Thymus (tissue), 11 donors: Measurements from ENCODE around the gene TDG. TPM values are rescaled to one million over a fixed set of nuclear protein-coding genes. Genes with fewer than 3 reads are reported as not detected.

Source experiments
- DNase-seq, 9 donors: peaks; one replicate each; pipeline ENCODE4 v3.0.0-alpha.2; 2013; ENCODE audit warnings: low spot score in 9 of 9, low read depth in 6 of 9, missing footprints in 1 of 9
- H3K27ac ChIP-seq, 2 donors: one replicate each; pipeline ENCODE4 v1.5.1; 2013; ENCODE audit warnings: control low read depth in 1 of 2, low read depth in 1 of 2, low read length in 1 of 2, mild to moderate bottlenecking in 1 of 2, moderate library complexity in 1 of 2
- H3K27me3 ChIP-seq, 2 donors: one replicate each; pipeline ENCODE4 v1.5.1; 2013; ENCODE audit warnings: low read length in 1 of 2; ENCODE audit not compliant: control insufficient read depth in 2 of 2, insufficient read depth in 1 of 2
- H3K36me3 ChIP-seq, 2 donors: one replicate each; pipeline ENCODE4 v1.5.1; 2013; ENCODE audit warnings: low read length in 1 of 2, mild to moderate bottlenecking in 1 of 2, moderate library complexity in 1 of 2; ENCODE audit not compliant: control insufficient read depth in 2 of 2, insufficient read depth in 2 of 2
- H3K4me1 ChIP-seq, 2 donors: one replicate each; pipeline ENCODE4 v1.5.1; 2013; ENCODE audit warnings: low read length in 2 of 2; ENCODE audit not compliant: control insufficient read depth in 2 of 2, insufficient read depth in 2 of 2
- H3K4me3 ChIP-seq, 2 donors: one replicate each; pipeline ENCODE4 v1.5.1; 2013; ENCODE audit warnings: low read length in 2 of 2, control low read depth in 1 of 2, mild to moderate bottlenecking in 1 of 2
- H3K9me3 ChIP-seq, 2 donors: one replicate each; pipeline ENCODE4 v1.5.1; 2013; ENCODE audit warnings: low read length in 1 of 2, mild to moderate bottlenecking in 1 of 2; ENCODE audit not compliant: control insufficient read depth in 2 of 2, insufficient read depth in 1 of 2
- WGBS: extraction: QIAGEN DNeasy Blood & Tissue Kit; methylation state at CpG from one replicate; pipeline ENCODE4 v1.1.7; 2013; 5-methylcytosine and 5-hydroxymethylcytosine counted together
- polyA plus RNA-seq: library from polyadenylated mRNA; stranded (reverse); fragments of 200-250 nt; gene quantifications from one replicate; pipeline ENCODE4 v1.2.3, GENCODE V29; 2013
- total RNA-seq: library from RNA; stranded (reverse); fragments of 120-200 nt; gene quantifications from one replicate; pipeline ENCODE4 v1.2.4, GENCODE V29; 2013
- donor health status: healthy.

The TDG gene
- total and polyA plus RNA-seq, 2 donors = 26.9 to 50.9 TPM

GRCh38 chr12:103969391-103969790, 3.7 kb downstream of the TDG start:
- H3K27me3 ChIP-seq = no peaks in the 10 kb centered on the region
- no peaks in the 10 kb centered on the region for H3K9me3 ChIP-seq
- 94% methylated on average over 2 of the region's 2 CpGs for WGBS
- H3K4me1 ChIP-seq = peaks cover 14 to 18% of the 10 kb centered on the region in 2 donors
- H3K36me3 ChIP-seq = peaks cover 20 to 27% of the 10 kb centered on the region in 2 donors
- DNase-seq = no peak
- H3K4me3 ChIP-seq = no peak overlapping the region
- no peak overlapping the region for H3K27ac ChIP-seq

GRCh38 chr12:103973909-103974308, 8.2 kb downstream of the TDG start:
- DNase-seq = no peak
- Histone ChIP-seq H3K4me1 (peaks cover 0 to 1% of the 10 kb centered on the region in 2 donors), H3K36me3 (peaks cover 26 to 41% of the 10 kb centered on the region in 2 donors), H3K27me3 (no peaks in the 10 kb centered on the region), H3K27ac (no peak overlapping the region), H3K4me3 (no peak overlapping the region), H3K9me3 (no peaks in the 10 kb centered on the region)
- WGBS = 97% methylated on average over 2 of the region's 2 CpGs

GRCh38 chr12:103975368-103975767, 9.7 kb downstream of the TDG start:
- WGBS = 95% methylated on average over 2 of the region's 2 CpGs
- Histone ChIP-seq H3K27ac (no peak overlapping the region), H3K27me3 (no peaks in the 10 kb centered on the region), H3K4me3 (no peak overlapping the region), H3K9me3 (no peaks in the 10 kb centered on the region), H3K4me1 (no peaks in the 10 kb centered on the region), H3K36me3 (peaks cover 21 to 42% of the 10 kb centered on the region in 2 donors)
- DNase-seq = no peak

- DNase-seq = no peak
- Histone ChIP-seq H3K4me3 (no peak overlapping the region), H3K9me3 (no peaks in the 10 kb centered on the region), H3K27me3 (no peaks in the 10 kb centered on the region), H3K4me1 (no peaks in the 10 kb centered on the region), H3K36me3 (peaks cover 28 to 56% of the 10 kb centered on the region in 2 donors), H3K27ac (no peak overlapping the region)
- 96% methylated on average over 4 of the region's 4 CpGs for WGBS
Observed at GRCh38 chr12:103978384-103978982, 12.8 kb downstream of the TDG start.

- 98% methylated on average over 2 of the region's 2 CpGs for WGBS
- H3K4me3 ChIP-seq = no peak overlapping the region
- H3K36me3 ChIP-seq = peaks cover 17 to 49% of the 10 kb centered on the region in 2 donors
Observed at GRCh38 chr12:103986829-103987228, 21.2 kb downstream of the TDG start.

GRCh38 chr12:103994235-103994634, 28.6 kb downstream of the TDG start:
- no peaks in the 10 kb centered on the region for H3K27me3 ChIP-seq
- 99% methylated on average over 4 of the region's 4 CpGs for WGBS
- H3K27ac ChIP-seq = no peak overlapping the region
- no peak overlapping the region for H3K4me3 ChIP-seq
- H3K4me1 ChIP-seq = peaks cover 0 to 4% of the 10 kb centered on the region in 2 donors
- no peak for DNase-seq
- H3K36me3 ChIP-seq = peaks cover 0 to 6% of the 10 kb centered on the region in 2 donors
- no peaks in the 10 kb centered on the region for H3K9me3 ChIP-seq

More at GRCh38 chr12:103986829-103987228, 21.2 kb downstream of the TDG start:
- no peak overlapping the region for H3K27ac ChIP-seq
- H3K27me3 ChIP-seq = no peaks in the 10 kb centered on the region
- DNase-seq = no peak
- no peaks in the 10 kb centered on the region for H3K4me1 ChIP-seq
- H3K9me3 ChIP-seq = no peaks in the 10 kb centered on the region

GRCh38 chr12:103996595-103996994, 30.9 kb downstream of the TDG start:
- Histone ChIP-seq H3K36me3 (no peaks in the 10 kb centered on the region), H3K4me1 (peaks cover 0 to 4% of the 10 kb centered on the region in 2 donors), H3K9me3 (no peaks in the 10 kb centered on the region), H3K27ac (no peak overlapping the region), H3K27me3 (no peaks in the 10 kb centered on the region), H3K4me3 (no peak overlapping the region)
- 95% methylated on average over 5 of the region's 5 CpGs for WGBS
- DNase-seq = no peak

- H3K27ac ChIP-seq = no peak overlapping the region
- DNase-seq = no peak
- no peaks in the 10 kb centered on the region for H3K27me3 ChIP-seq
- WGBS = 95% methylated on average over 16 of the region's 16 CpGs
- H3K4me1 ChIP-seq = peaks cover 0 to 4% of the 10 kb centered on the region in 2 donors
- no peaks in the 10 kb centered on the region for H3K9me3 ChIP-seq
- H3K36me3 ChIP-seq = no peaks in the 10 kb centered on the region
- H3K4me3 ChIP-seq = no peak overlapping the region
Observed at GRCh38 chr12:103997286-103997900, 31.7 kb downstream of the TDG start.

- Histone ChIP-seq H3K27ac (no peak overlapping the region), H3K4me3 (no peak overlapping the region), H3K9me3 (no peaks in the 10 kb centered on the region), H3K4me1 (peaks cover 0 to 4% of the 10 kb centered on the region in 2 donors), H3K36me3 (no peaks in the 10 kb centered on the region), H3K27me3 (no peaks in the 10 kb centered on the region)
- 97% methylated on average over 5 of the region's 5 CpGs for WGBS
- DNase-seq = no peak
Observed at GRCh38 chr12:103998976-103999375, 33.3 kb downstream of the TDG start.
